PC-3 (cell line): ENCODE measurements around the gene C1orf141. TPM values are rescaled to one million over a fixed set of nuclear protein-coding genes. Genes with fewer than 3 reads are reported as not detected.

ENCODE experiments used
- ATAC-seq: fragments of 200-7000 bp; cut with Tn5 transposase; 2 replicates; pipeline ENCODE4 v1.9.1; 2020; ENCODE audit warnings: mild to moderate bottlenecking, moderate library complexity
- BruUV-seq: library from RNA; stranded (reverse); fragments of 400-500 nt; replicated peaks from 2 replicates; lab custom pipeline; 2021; lab: Mats Ljungman, UMichigan
- CTCF ChIA-PET: fragments of 300-600 bp; sonication (Branson Sonifier 250); formaldehyde crosslinking; loops from one replicate; lab custom pipeline; 2022; ENCODE audit warnings: antibody characterized with exemption; lab: Charles Lee
- POLR2A ChIA-PET: fragments of 300-600 bp; sonication (Branson Sonifier 250); formaldehyde crosslinking; loops from one replicate; lab custom pipeline; 2022; ENCODE audit warnings: antibody characterized with exemption; ENCODE audit not compliant: unreplicated experiment; lab: Charles Lee
- DNase-seq: peaks from one replicate; pipeline ENCODE4 v3.0.0-alpha.2; 2015
- H2AFZ ChIP-seq: fragments of 300-600 bp; sonication (generic); 2 replicates; pipeline ENCODE4 v1.6.0; 2016; ENCODE audit warnings: antibody characterized with exemption, low read length
- H3F3A ChIP-seq: fragments of 300-600 bp; sonication (generic); one replicate; pipeline ENCODE4 v1.6.0; 2017; ENCODE audit warnings: antibody characterized with exemption, low read length, control low read depth, mild to moderate bottlenecking; ENCODE audit not compliant: unreplicated experiment
- H3K27ac ChIP-seq: fragments of 300-600 bp; sonication (generic); 2 replicates; pipeline ENCODE4 v1.5.1; 2016; ENCODE audit warnings: mild to moderate bottlenecking, low read length
- H3K27me3 ChIP-seq: fragments of 300-600 bp; sonication (generic); 2 replicates; pipeline ENCODE4 v1.6.1; 2016; ENCODE audit warnings: low read length, mixed read lengths
- H3K36me3 ChIP-seq: fragments of 300-600 bp; sonication (generic); 2 replicates; pipeline ENCODE4 v1.6.1; 2016; ENCODE audit warnings: low read depth, mixed run types, low read length, mixed read lengths
- H3K4me1 ChIP-seq: fragments of 300-600 bp; sonication (generic); 2 replicates; pipeline ENCODE4 v1.5.1; 2016; ENCODE audit warnings: low read length; ENCODE audit not compliant: insufficient read depth
- H3K4me2 ChIP-seq: fragments of 300-600 bp; sonication (generic); 2 replicates; pipeline ENCODE4 v1.6.0; 2016; ENCODE audit warnings: low read length
- H3K4me3 ChIP-seq: fragments of 300-600 bp; sonication (generic); 2 replicates; pipeline ENCODE4 v1.5.1; 2016; ENCODE audit warnings: mild to moderate bottlenecking, low read length, mixed read lengths
- H3K79me2 ChIP-seq: fragments of 300-600 bp; sonication (generic); 2 replicates; pipeline ENCODE4 v1.6.1; 2017; ENCODE audit warnings: low read length, mixed read lengths
- H3K9ac ChIP-seq: fragments of 300-600 bp; sonication (generic); 2 replicates; pipeline ENCODE4 v1.6.0; 2016; ENCODE audit warnings: mild to moderate bottlenecking, low read length
- H3K9me2 ChIP-seq: fragments of 300-600 bp; sonication (generic); replicated peaks from 2 replicates; pipeline ENCODE4 v1.6.1; 2016; ENCODE audit warnings: mixed run types, low read length, mixed read lengths
- H3K9me3 ChIP-seq: fragments of 300-600 bp; sonication (generic); 2 replicates; pipeline ENCODE4 v1.6.1; 2016; ENCODE audit warnings: low read length, mixed read lengths
- H4K20me1 ChIP-seq: fragments of 300-600 bp; sonication (generic); 2 replicates; pipeline ENCODE4 v1.6.1; 2016; ENCODE audit warnings: low read length, mixed read lengths
- CTCF ChIP-seq: fragments of 300-600 bp; sonication (generic); conservative IDR thresholded peaks from 2 replicates; pipeline ENCODE4 v1.5.1; 2017; ENCODE audit warnings: antibody characterized with exemption, low read depth, mild to moderate bottlenecking, low read length
- EZH2 ChIP-seq: fragments of 300-600 bp; sonication (generic); IDR thresholded peaks from one replicate; pipeline ENCODE4 v1.6.1; 2017; ENCODE audit warnings: antibody characterized with exemption, mild to moderate bottlenecking, low read length; ENCODE audit not compliant: unreplicated experiment
- EZH2phosphoT487 ChIP-seq: fragments of 300-600 bp; sonication (generic); IDR thresholded peaks from 2 replicates; pipeline ENCODE4 v1.6.1; 2018; ENCODE audit warnings: mild to moderate bottlenecking, antibody characterized with exemption, low read length, borderline replicate concordance
- intact Hi-C: fragments of 100-400 bp; cut with micrococcal nuclease; formaldehyde crosslinking; loops from 2 replicates; pipeline ENCODE4 v1.9.0; 2023
- total RNA-seq: library from RNA; depleted of rRNA; stranded (reverse); fragments of >200 nt; gene quantifications from 2 replicates; pipeline ENCODE4 v1.2.3, GENCODE V29; 2014

Gene C1orf141
- total RNA-seq, 1 experiment from 2014 or later: not detected

- no peak for ATAC-seq
- CTCF ChIA-PET: no interaction called here
These were observed 29.3 kb downstream of the C1orf141 start for GRCh38 chr1:67105508-67105907.

DNA sequence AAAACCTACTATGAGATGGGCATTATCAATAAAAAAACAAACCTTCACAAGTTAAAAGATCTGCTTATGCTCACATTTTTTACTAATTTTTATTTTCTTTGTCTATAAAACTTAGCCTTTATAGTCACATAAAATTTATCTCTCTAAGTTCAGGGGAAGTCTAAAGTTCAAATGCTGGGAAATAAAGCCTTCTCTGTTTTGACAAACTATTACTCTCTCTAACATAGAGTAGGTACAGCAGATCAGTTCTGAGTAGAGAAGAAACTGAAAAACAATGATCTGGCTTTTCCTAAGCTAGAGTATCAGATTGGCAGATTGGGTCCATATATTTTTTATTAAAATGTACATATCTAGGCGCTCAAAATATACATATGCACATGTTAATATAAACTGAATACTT lies 31.2 kb downstream of the C1orf141 start:
- Histone ChIP-seq H3K4me2 (no peak overlapping the region), H3K4me1 (no peaks in the 10 kb centered on the region), H4K20me1 (no peaks in the 10 kb centered on the region), H3K36me3 (no peaks in the 10 kb centered on the region), H2AFZ (no peak overlapping the region), H3K4me3 (no peak overlapping the region), H3K27ac (no peak overlapping the region), H3K79me2 (no peaks in the 10 kb centered on the region), H3K9me3 (no peaks in the 10 kb centered on the region), H3F3A (no peaks in the 10 kb centered on the region), H3K9ac (no peak overlapping the region), H3K9me2 (no peaks in the 10 kb centered on the region), H3K27me3 (peaks cover 22% of the 10 kb centered on the region; the same call in 1 of the 2 replicates)
- ChIA-PET POLR2A (no interaction called here), CTCF (no interaction called here)
- ATAC-seq (no peak), DNase-seq (no peak)
- intact Hi-C loops: no loop called here
- TF ChIP-seq EZH2 (no peak), CTCF (no peak), EZH2phosphoT487 (no peak)
- no TSS peak for BruUV-seq

More at GRCh38 chr1:67105508-67105907, 29.3 kb downstream of the C1orf141 start:
- no peaks in the 10 kb centered on the region for H3K9me2 ChIP-seq
- H4K20me1 ChIP-seq: no peaks in the 10 kb centered on the region
- no peaks in the 10 kb centered on the region for H3K36me3 ChIP-seq
- H3K4me3 ChIP-seq: no peak overlapping the region
- DNase-seq: no peak
- H3K9me3 ChIP-seq: no peaks in the 10 kb centered on the region
- no peak overlapping the region for H2AFZ ChIP-seq
- intact Hi-C loops: no loop called here
- no peak overlapping the region for H3K4me2 ChIP-seq
- BruUV-seq: no TSS peak
- peaks cover 18% of the 10 kb centered on the region; the same call in 1 of the 2 replicates for H3K27me3 ChIP-seq
- H3K27ac ChIP-seq: no peak overlapping the region
- no peaks in the 10 kb centered on the region for H3F3A ChIP-seq
- TF ChIP-seq EZH2phosphoT487 (no peak), EZH2 (no peak), CTCF (no peak)
- H3K9ac ChIP-seq: no peak overlapping the region
- POLR2A ChIA-PET: no interaction called here
- H3K4me1 ChIP-seq: no peaks in the 10 kb centered on the region
- H3K79me2 ChIP-seq: no peaks in the 10 kb centered on the region

DNA sequence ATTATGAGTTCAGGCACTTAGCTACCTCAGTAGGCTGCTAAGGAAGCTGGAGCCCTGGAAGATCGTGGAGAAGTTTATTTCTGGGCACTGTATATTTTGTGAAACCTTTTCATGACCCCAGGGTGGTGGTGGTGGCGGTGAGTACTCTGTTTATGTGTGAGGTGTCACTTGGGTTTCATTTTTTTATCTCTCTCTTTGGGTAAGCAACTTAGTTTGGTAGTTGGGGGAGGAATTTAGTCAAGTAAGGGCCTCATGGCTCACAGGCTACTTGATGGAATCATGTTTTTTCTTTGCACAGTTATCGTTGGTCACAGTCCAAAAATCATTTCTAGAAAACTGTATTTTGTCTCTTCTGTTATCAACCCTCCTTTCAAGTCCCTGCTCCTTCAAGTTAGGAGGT lies 33.9 kb downstream of the C1orf141 start:
- no TSS peak for BruUV-seq
- H3K27ac ChIP-seq: no peak overlapping the region
- intact Hi-C loops: no loop called here
- no peak overlapping the region for H3K9ac ChIP-seq
- H3K79me2 ChIP-seq: no peaks in the 10 kb centered on the region
- POLR2A ChIA-PET: no interaction called here
- H3K27me3 ChIP-seq: peaks cover 26% of the 10 kb centered on the region; the same call in 1 of the 2 replicates
- no peaks in the 10 kb centered on the region for H3F3A ChIP-seq
- no peak overlapping the region for H3K4me2 ChIP-seq
- TF ChIP-seq EZH2 (no peak), EZH2phosphoT487 (no peak), CTCF (no peak)
- DNase-seq (no peak), ATAC-seq (no peak)
- no peak overlapping the region for H3K4me3 ChIP-seq
- H3K36me3 ChIP-seq: no peaks in the 10 kb centered on the region
- CTCF ChIA-PET: interaction anchor here (1.0 kb wide), 1 partner anchor 336 kb away, joined by 3 read pairs; no protein-coding TSS in a partner anchor
- H4K20me1 ChIP-seq: no peaks in the 10 kb centered on the region
- no peaks in the 10 kb centered on the region for H3K9me2 ChIP-seq
- no peak overlapping the region for H2AFZ ChIP-seq
- H3K9me3 ChIP-seq: no peaks in the 10 kb centered on the region
- no peaks in the 10 kb centered on the region for H3K4me1 ChIP-seq
